ENCODE measurements around the gene FN3KRP.

Gene FN3KRP

DNA sequence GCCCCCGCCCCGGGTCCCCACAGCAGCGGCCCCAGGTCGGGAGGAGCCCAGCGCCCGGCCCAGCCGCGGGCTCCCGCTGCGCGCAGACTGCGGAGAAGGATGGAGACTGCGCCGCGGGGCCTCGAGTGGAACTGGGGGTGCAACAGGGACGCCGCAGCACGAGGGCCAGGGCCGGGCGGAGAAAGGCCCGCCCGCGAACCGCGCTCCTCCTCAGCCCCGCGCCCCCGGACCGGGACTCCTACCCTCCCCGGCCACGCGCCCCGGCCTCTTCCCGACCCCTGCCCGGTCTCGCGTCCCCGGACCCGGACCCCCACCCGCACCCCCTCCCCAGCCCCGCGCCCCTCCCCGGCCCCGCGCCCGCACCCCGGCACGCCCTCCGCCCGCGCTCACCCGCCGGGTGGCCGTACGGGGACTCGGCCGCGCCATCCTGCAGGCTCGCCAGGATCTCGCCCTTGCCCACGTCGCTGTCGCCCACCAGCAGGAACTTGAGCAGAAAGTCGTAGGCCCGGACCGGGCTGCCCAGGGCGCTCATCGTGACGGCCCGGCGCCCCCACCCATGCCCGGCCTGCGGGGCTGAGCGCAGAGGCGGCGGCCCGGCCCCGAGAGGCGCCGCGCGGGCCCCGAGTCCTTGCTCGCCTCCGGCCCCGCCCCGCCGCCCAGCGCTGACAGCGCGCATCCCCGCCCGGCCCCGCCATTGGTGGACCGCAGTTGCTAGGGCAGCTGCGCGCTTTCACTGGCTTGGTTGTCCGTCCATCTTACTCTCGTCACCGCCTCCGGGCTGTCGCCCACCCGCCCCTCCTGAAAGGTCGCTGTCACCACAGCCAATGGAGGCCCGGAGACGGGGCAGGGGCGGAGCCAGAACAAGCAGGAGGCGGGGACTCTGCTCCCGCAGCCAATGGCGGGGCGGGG lies 18.2 kb upstream of the FN3KRP start, which contains the start of gene RAB40B:
RAB40B (minus strand) TSS at position 634 of the 909 bp plus-strand sequence; CDS start at position 532, 102 bp downstream.
- no peak within 1 kb of the TSS for H3K27ac ChIP-seq (ENCODE audit: insufficient read depth, low read length, poor library complexity, severe bottlenecking)
- DNase-seq = peak; percentile 98 to 99 (median 98)
- no peaks in the 10 kb centered on the region for H3K36me3 ChIP-seq (ENCODE audit: control insufficient read depth, insufficient read depth, low read length)
- H3K4me1 ChIP-seq (ENCODE audit: control insufficient read depth, insufficient read depth, low read length, poor library complexity, severe bottlenecking) = peaks cover 10% of the 10 kb centered on the region
- H3K4me3 ChIP-seq (ENCODE audit: insufficient read depth, low read depth, low read length, poor library complexity, severe bottlenecking) = peak within 1 kb of the TSS; percentile 48
- H3K9me3 ChIP-seq (ENCODE audit: control insufficient read depth, low read length) = no peaks in the 10 kb centered on the region
- H3K27me3 ChIP-seq (replicated peaks; ENCODE audit: control insufficient read depth, insufficient read depth, low read length, poor library complexity, severe bottlenecking) = no peaks in the 10 kb centered on the region

GRCh38 chr17:82698974-82699442 lies 17.5 kb upstream of the FN3KRP start:
- Histone ChIP-seq H3K9me3 (ENCODE audit: control insufficient read depth, low read length) (no peaks in the 10 kb centered on the region), H3K4me3 (ENCODE audit: insufficient read depth, low read depth, low read length, poor library complexity, severe bottlenecking) (peak overlapping the region; percentile 42), H3K27me3 (replicated peaks; ENCODE audit: control insufficient read depth, insufficient read depth, low read length, poor library complexity, severe bottlenecking) (no peaks in the 10 kb centered on the region), H3K36me3 (ENCODE audit: control insufficient read depth, insufficient read depth, low read length) (no peaks in the 10 kb centered on the region), H3K4me1 (ENCODE audit: control insufficient read depth, insufficient read depth, low read length, poor library complexity, severe bottlenecking) (peaks cover 10% of the 10 kb centered on the region), H3K27ac (ENCODE audit: insufficient read depth, low read length, poor library complexity, severe bottlenecking) (no peak overlapping the region)
- DNase-seq = no peak

GRCh38 chr17:82699551-82699950 lies 17.0 kb upstream of the FN3KRP start:
- H3K27me3 ChIP-seq (replicated peaks; ENCODE audit: control insufficient read depth, insufficient read depth, low read length, poor library complexity, severe bottlenecking) = no peaks in the 10 kb centered on the region
- H3K9me3 ChIP-seq (ENCODE audit: control insufficient read depth, low read length) = no peaks in the 10 kb centered on the region
- no peak overlapping the region for H3K27ac ChIP-seq (ENCODE audit: insufficient read depth, low read length, poor library complexity, severe bottlenecking)
- no peak for DNase-seq
- no peaks in the 10 kb centered on the region for H3K36me3 ChIP-seq (ENCODE audit: control insufficient read depth, insufficient read depth, low read length)
- no peak overlapping the region for H3K4me3 ChIP-seq (ENCODE audit: insufficient read depth, low read depth, low read length, poor library complexity, severe bottlenecking)
- H3K4me1 ChIP-seq (ENCODE audit: control insufficient read depth, insufficient read depth, low read length, poor library complexity, severe bottlenecking) = peaks cover 10% of the 10 kb centered on the region

- no peak for DNase-seq
Measured at GRCh38 chr17:82702231-82702927, 14.1 kb upstream of the FN3KRP start.

GRCh38 chr17:82703036-82703745 lies 13.3 kb upstream of the FN3KRP start:
- Histone ChIP-seq H3K9me3 (ENCODE audit: control insufficient read depth, low read length) (no peaks in the 10 kb centered on the region), H3K27me3 (replicated peaks; ENCODE audit: control insufficient read depth, insufficient read depth, low read length, poor library complexity, severe bottlenecking) (no peaks in the 10 kb centered on the region), H3K27ac (ENCODE audit: insufficient read depth, low read length, poor library complexity, severe bottlenecking) (no peak overlapping the region), H3K36me3 (ENCODE audit: control insufficient read depth, insufficient read depth, low read length) (no peaks in the 10 kb centered on the region), H3K4me1 (ENCODE audit: control insufficient read depth, insufficient read depth, low read length, poor library complexity, severe bottlenecking) (no peaks in the 10 kb centered on the region), H3K4me3 (ENCODE audit: insufficient read depth, low read depth, low read length, poor library complexity, severe bottlenecking) (no peak overlapping the region)
- DNase-seq = no peak

More at GRCh38 chr17:82702231-82702927, 14.1 kb upstream of the FN3KRP start:
- Histone ChIP-seq H3K27me3 (replicated peaks; ENCODE audit: control insufficient read depth, insufficient read depth, low read length, poor library complexity, severe bottlenecking) (no peaks in the 10 kb centered on the region), H3K4me3 (ENCODE audit: insufficient read depth, low read depth, low read length, poor library complexity, severe bottlenecking) (no peak overlapping the region), H3K9me3 (ENCODE audit: control insufficient read depth, low read length) (no peaks in the 10 kb centered on the region), H3K27ac (ENCODE audit: insufficient read depth, low read length, poor library complexity, severe bottlenecking) (no peak overlapping the region), H3K36me3 (ENCODE audit: control insufficient read depth, insufficient read depth, low read length) (no peaks in the 10 kb centered on the region), H3K4me1 (ENCODE audit: control insufficient read depth, insufficient read depth, low read length, poor library complexity, severe bottlenecking) (peaks cover 6% of the 10 kb centered on the region)

- H3K27me3 ChIP-seq (replicated peaks; ENCODE audit: control insufficient read depth, insufficient read depth, low read length, poor library complexity, severe bottlenecking) = no peaks in the 10 kb centered on the region
- H3K27ac ChIP-seq (ENCODE audit: insufficient read depth, low read length, poor library complexity, severe bottlenecking) = no peak overlapping the region
- DNase-seq = no peak
- no peaks in the 10 kb centered on the region for H3K9me3 ChIP-seq (ENCODE audit: control insufficient read depth, low read length)
- no peaks in the 10 kb centered on the region for H3K36me3 ChIP-seq (ENCODE audit: control insufficient read depth, insufficient read depth, low read length)
- H3K4me1 ChIP-seq (ENCODE audit: control insufficient read depth, insufficient read depth, low read length, poor library complexity, severe bottlenecking) = no peaks in the 10 kb centered on the region
- no peak overlapping the region for H3K4me3 ChIP-seq (ENCODE audit: insufficient read depth, low read depth, low read length, poor library complexity, severe bottlenecking)
Measured at GRCh38 chr17:82703935-82704865, 12.3 kb upstream of the FN3KRP start.

- no peaks in the 10 kb centered on the region for H3K9me3 ChIP-seq (ENCODE audit: control insufficient read depth, low read length)
- no peak overlapping the region for H3K4me3 ChIP-seq (ENCODE audit: insufficient read depth, low read depth, low read length, poor library complexity, severe bottlenecking)
- H3K4me1 ChIP-seq (ENCODE audit: control insufficient read depth, insufficient read depth, low read length, poor library complexity, severe bottlenecking) = no peaks in the 10 kb centered on the region
- no peaks in the 10 kb centered on the region for H3K27me3 ChIP-seq (replicated peaks; ENCODE audit: control insufficient read depth, insufficient read depth, low read length, poor library complexity, severe bottlenecking)
- no peak for DNase-seq
- H3K36me3 ChIP-seq (ENCODE audit: control insufficient read depth, insufficient read depth, low read length) = no peaks in the 10 kb centered on the region
- H3K27ac ChIP-seq (ENCODE audit: insufficient read depth, low read length, poor library complexity, severe bottlenecking) = no peak overlapping the region
Measured at GRCh38 chr17:82704886-82705285, 11.6 kb upstream of the FN3KRP start.

DNA sequence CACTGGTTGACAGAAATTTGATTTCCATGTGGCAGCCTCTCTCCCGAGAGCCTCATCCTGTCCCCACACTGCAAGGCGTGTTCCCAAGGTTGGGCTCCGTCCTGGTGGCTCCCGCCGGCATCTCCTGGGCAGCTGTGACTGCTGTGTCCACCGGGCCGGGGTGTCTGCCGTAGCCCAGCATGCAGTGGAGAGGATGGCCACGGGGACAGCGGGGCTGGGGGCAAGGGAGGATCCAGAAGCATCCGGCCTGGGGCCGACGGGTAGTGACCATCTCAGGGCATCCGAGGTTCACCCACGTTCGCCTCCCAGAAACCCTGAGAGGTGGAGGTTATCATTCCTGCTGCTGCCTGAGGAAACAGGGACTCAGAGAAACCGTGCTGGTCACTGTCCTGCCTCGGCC lies 10.8 kb upstream of the FN3KRP start:
- Histone ChIP-seq H3K36me3 (ENCODE audit: control insufficient read depth, insufficient read depth, low read length) (no peaks in the 10 kb centered on the region), H3K4me3 (ENCODE audit: insufficient read depth, low read depth, low read length, poor library complexity, severe bottlenecking) (no peak overlapping the region), H3K27ac (ENCODE audit: insufficient read depth, low read length, poor library complexity, severe bottlenecking) (no peak overlapping the region)

GRCh38 chr17:82709024-82709675 lies 7.4 kb upstream of the FN3KRP start:
- H3K4me1 ChIP-seq (ENCODE audit: control insufficient read depth, insufficient read depth, low read length, poor library complexity, severe bottlenecking) = no peaks in the 10 kb centered on the region
- H3K4me3 ChIP-seq (ENCODE audit: insufficient read depth, low read depth, low read length, poor library complexity, severe bottlenecking) = no peak overlapping the region
- H3K27ac ChIP-seq (ENCODE audit: insufficient read depth, low read length, poor library complexity, severe bottlenecking) = no peak overlapping the region
- no peaks in the 10 kb centered on the region for H3K36me3 ChIP-seq (ENCODE audit: control insufficient read depth, insufficient read depth, low read length)
- H3K27me3 ChIP-seq (replicated peaks; ENCODE audit: control insufficient read depth, insufficient read depth, low read length, poor library complexity, severe bottlenecking) = no peaks in the 10 kb centered on the region
- H3K9me3 ChIP-seq (ENCODE audit: control insufficient read depth, low read length) = no peaks in the 10 kb centered on the region
- no peak for DNase-seq

More for the DNA sequence above, 10.8 kb upstream of the FN3KRP start:
- Histone ChIP-seq H3K4me1 (ENCODE audit: control insufficient read depth, insufficient read depth, low read length, poor library complexity, severe bottlenecking) (no peaks in the 10 kb centered on the region), H3K27me3 (replicated peaks; ENCODE audit: control insufficient read depth, insufficient read depth, low read length, poor library complexity, severe bottlenecking) (no peaks in the 10 kb centered on the region), H3K9me3 (ENCODE audit: control insufficient read depth, low read length) (no peaks in the 10 kb centered on the region)
- no peak for DNase-seq

Measured in effector memory CD4-positive, alpha-beta T cell (primary cell).